H9 (cell line): ENCODE measurements around the gene NPAS3. TPM values are rescaled to one million over a fixed set of nuclear protein-coding genes. Genes with fewer than 3 reads are reported as not detected.

Source experiments
- DNase-seq: peaks from one replicate; pipeline ENCODE4 v3.0.0-alpha.2; 2017
- H2AFZ ChIP-seq: one replicate; pipeline ENCODE4 v1.6.1; 2013; ENCODE audit warnings: mild to moderate bottlenecking, low read length, control low read depth, moderate library complexity
- H2AK5ac ChIP-seq: 2 replicates; pipeline ENCODE4 v1.6.1; 2013; ENCODE audit warnings: low read length, control low read depth, mixed read lengths; ENCODE audit not compliant: insufficient read length
- H2BK120ac ChIP-seq: one replicate; pipeline ENCODE4 v1.6.1; 2013; ENCODE audit warnings: low read depth, mild to moderate bottlenecking, low read length, control low read depth, inconsistent platforms; ENCODE audit not compliant: poor library complexity, severe bottlenecking
- H2BK12ac ChIP-seq: 2 replicates; pipeline ENCODE4 v1.6.1; 2013; ENCODE audit warnings: low read length, control low read depth, mixed read lengths, low read depth; ENCODE audit not compliant: insufficient read length
- H2BK15ac ChIP-seq: 2 replicates; pipeline ENCODE4 v1.6.1; 2013; ENCODE audit warnings: low read depth, low read length, control low read depth
- H2BK20ac ChIP-seq: one replicate; pipeline ENCODE4 v1.6.1; 2013; ENCODE audit warnings: low read depth, mild to moderate bottlenecking, low read length, control low read depth, inconsistent platforms; ENCODE audit not compliant: poor library complexity, severe bottlenecking
- H2BK5ac ChIP-seq: 2 replicates; pipeline ENCODE4 v1.6.1; 2013; ENCODE audit warnings: low read length, control low read depth, mixed read lengths; ENCODE audit not compliant: insufficient read length
- H3K14ac ChIP-seq: 2 replicates; pipeline ENCODE4 v1.6.1; 2013; ENCODE audit warnings: low read length, control low read depth; ENCODE audit not compliant: insufficient read depth
- H3K18ac ChIP-seq: 2 replicates; pipeline ENCODE4 v1.6.1; 2013; ENCODE audit warnings: low read depth, mild to moderate bottlenecking, mixed read lengths, low read length, control low read depth; ENCODE audit not compliant: insufficient read length
- H3K23ac ChIP-seq: 2 replicates; pipeline ENCODE4 v1.6.1; 2013; ENCODE audit warnings: low read length, control low read depth, mixed read lengths, low read depth; ENCODE audit not compliant: insufficient read length
- H3K23me2 ChIP-seq: 2 replicates; pipeline ENCODE4 v1.6.1; 2013; ENCODE audit warnings: low read depth, mild to moderate bottlenecking, mixed read lengths, low read length, control low read depth; ENCODE audit not compliant: insufficient read length, poor library complexity, severe bottlenecking
- H3K27ac ChIP-seq: 2 replicates; pipeline ENCODE4 v1.5.1; 2013; ENCODE audit warnings: low read length, control low read depth, mixed read lengths, low read depth; ENCODE audit not compliant: insufficient read length
- H3K27me3 ChIP-seq: 2 replicates; pipeline ENCODE4 v1.6.1; 2013; ENCODE audit warnings: low read length, control low read depth, inconsistent platforms; ENCODE audit not compliant: insufficient read depth
- H3K4ac ChIP-seq: 2 replicates; pipeline ENCODE4 v1.6.1; 2013; ENCODE audit warnings: low read depth, mild to moderate bottlenecking, control low read depth, inconsistent platforms, low read length, moderate library complexity
- H3K4me1 ChIP-seq: 2 replicates; pipeline ENCODE4 v1.6.1; 2013; ENCODE audit warnings: low read length, control low read depth, inconsistent platforms; ENCODE audit not compliant: insufficient read depth
- H3K4me2 ChIP-seq: 2 replicates; pipeline ENCODE4 v1.6.1; 2013; ENCODE audit warnings: low read length, control low read depth, mixed read lengths; ENCODE audit not compliant: insufficient read length, insufficient read depth
- H3K56ac ChIP-seq: 2 replicates; pipeline ENCODE4 v1.6.1; 2013; ENCODE audit warnings: low read depth, mild to moderate bottlenecking, mixed read lengths, low read length, control low read depth; ENCODE audit not compliant: insufficient read length
- H3K79me1 ChIP-seq: 2 replicates; pipeline ENCODE4 v1.6.1; 2013; ENCODE audit warnings: low read depth, mild to moderate bottlenecking, moderate library complexity, low read length, control low read depth, inconsistent platforms; ENCODE audit not compliant: insufficient read depth, poor library complexity, severe bottlenecking
- H3K79me2 ChIP-seq: 2 replicates; pipeline ENCODE4 v1.6.1; 2013; ENCODE audit warnings: low read length, control low read depth, inconsistent platforms; ENCODE audit not compliant: insufficient read depth
- H3K9ac ChIP-seq: 2 replicates; pipeline ENCODE4 v1.6.1; 2013; ENCODE audit warnings: low read length, control low read depth, mixed read lengths; ENCODE audit not compliant: insufficient read length; ENCODE audit errors: extremely low read depth
- H3K9me3 ChIP-seq: one replicate; pipeline ENCODE4 v1.6.1; 2013; ENCODE audit warnings: low read depth, low read length, inconsistent platforms; ENCODE audit not compliant: control insufficient read depth
- H3T11ph ChIP-seq: one replicate; pipeline ENCODE4 v1.6.1; 2013; ENCODE audit warnings: mild to moderate bottlenecking, low read length, control low read depth, inconsistent platforms
- H4K20me1 ChIP-seq: one replicate; pipeline ENCODE4 v1.6.1; 2013; ENCODE audit not compliant: control insufficient read depth, insufficient read length, insufficient read depth
- H4K5ac ChIP-seq: 2 replicates; pipeline ENCODE4 v1.6.1; 2013; ENCODE audit warnings: low read depth, mild to moderate bottlenecking, mixed read lengths, low read length, control low read depth; ENCODE audit not compliant: insufficient read length
- H4K8ac ChIP-seq: replicated peaks from 2 replicates; pipeline ENCODE4 v1.6.1; 2013; ENCODE audit warnings: low read length, control low read depth, mixed read lengths, low read depth; ENCODE audit not compliant: insufficient read length
- H4K91ac ChIP-seq: 2 replicates; pipeline ENCODE4 v1.6.1; 2013; ENCODE audit warnings: low read depth, mild to moderate bottlenecking, moderate library complexity, mixed read lengths, low read length, control low read depth; ENCODE audit not compliant: insufficient read length
- H3K27ac Mint-ChIP-seq, 3 experiments: 2 replicates in 2 of 3; 3 replicates in 1 of 3; pipeline ENCODE4 v1.8.0; 2020 to 2021; ENCODE audit warnings: mixed read lengths in 3 of 3, mild to moderate bottlenecking in 1 of 3, moderate library complexity in 1 of 3
- H3K27me3 Mint-ChIP-seq: 2 replicates; pipeline ENCODE4 v1.8.0; 2021; ENCODE audit warnings: low read depth, mild to moderate bottlenecking, moderate library complexity, mixed read lengths
- H3K36me3 Mint-ChIP-seq, 3 experiments: 2 replicates in 2 of 3; 3 replicates in 1 of 3; pipeline ENCODE4 v1.8.0; 2020 to 2021; ENCODE audit warnings: low read depth in 3 of 3, mixed read lengths in 3 of 3; ENCODE audit not compliant: insufficient read depth in 1 of 3
- H3K4me1 Mint-ChIP-seq, 2 experiments: 2 replicates each; pipeline ENCODE4 v1.8.0; 2020; ENCODE audit warnings: mixed read lengths in 2 of 2
- H3K4me3 Mint-ChIP-seq, 2 experiments: 2 replicates in 1 of 2; 3 replicates in 1 of 2; pipeline ENCODE4 v1.8.0; 2020 to 2021; ENCODE audit warnings: mild to moderate bottlenecking in 2 of 2, mixed read lengths in 2 of 2, moderate library complexity in 1 of 2
- H3K9me3 Mint-ChIP-seq, 2 experiments: 2 replicates in 1 of 2; 3 replicates in 1 of 2; pipeline ENCODE4 v1.8.0; 2020; ENCODE audit warnings: mild to moderate bottlenecking in 2 of 2, mixed read lengths in 2 of 2, moderate library complexity in 1 of 2
- WGBS: extraction: QIAGEN DNeasy Blood & Tissue Kit; methylation state at CpG from one replicate; pipeline ENCODE4 v1.1.7; 2013; ENCODE audit warnings: missing lambda C conversion rate, low lambda C conversion rate, mixed read lengths; ENCODE audit not compliant: insufficient read length; ENCODE audit errors: extremely low coverage; 5-methylcytosine and 5-hydroxymethylcytosine counted together
- total RNA-seq: library from RNA; stranded (reverse); gene quantifications from 2 replicates; pipeline ENCODE4 v1.2.1, GENCODE V29; 2021
- TF ChIP-seq, protein P1 (sequence below): fragments of 200-600 bp; sonication (generic); conservative IDR thresholded peaks from 3 replicates; pipeline ENCODE4 v1.8.0; 2021; ENCODE audit warnings: antibody characterized with exemption, mild to moderate bottlenecking

NPAS3 gene
- total RNA-seq, 1 experiment from 2014 or later = 0.17 TPM

DNA sequence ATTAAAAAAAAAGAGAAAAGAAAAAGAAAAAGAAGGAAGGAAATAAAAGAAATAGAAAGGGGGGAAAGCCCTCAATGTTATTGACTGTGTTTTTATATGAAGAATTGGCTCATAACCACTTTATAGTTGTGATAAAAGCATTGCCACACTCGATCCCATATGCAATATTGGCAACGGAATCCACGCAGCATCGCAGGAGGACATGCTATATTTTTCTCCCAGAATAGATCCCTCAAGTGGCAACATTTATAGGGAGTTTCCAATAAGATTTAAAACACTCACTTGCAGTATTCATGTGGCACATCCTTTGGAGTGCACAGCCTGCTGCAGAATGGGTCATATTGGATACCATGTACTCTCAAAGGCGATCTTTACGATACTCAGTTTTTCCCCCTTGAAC, 788.9 kb downstream of the NPAS3 start:
- no peak overlapping the region for H3T11ph ChIP-seq
- Mint-ChIP-seq H3K4me3 (no peak overlapping the region), H3K27ac (no peak overlapping the region), H3K27me3 (no peaks in the 10 kb centered on the region), H3K36me3 (no peaks in the 10 kb centered on the region), H3K9me3 (no peaks in the 10 kb centered on the region; a peak in 1 of 5 replicates), H3K4me1 (peaks cover 2 to 4% of the 10 kb centered on the region in 2 experiments; a peak in 2 of 4 replicates)
- no peak overlapping the region for H2BK15ac ChIP-seq
- H3K27me3 ChIP-seq = no peaks in the 10 kb centered on the region; the same call in 1 of the 2 replicates
- TF ChIP-seq, protein P1, sequence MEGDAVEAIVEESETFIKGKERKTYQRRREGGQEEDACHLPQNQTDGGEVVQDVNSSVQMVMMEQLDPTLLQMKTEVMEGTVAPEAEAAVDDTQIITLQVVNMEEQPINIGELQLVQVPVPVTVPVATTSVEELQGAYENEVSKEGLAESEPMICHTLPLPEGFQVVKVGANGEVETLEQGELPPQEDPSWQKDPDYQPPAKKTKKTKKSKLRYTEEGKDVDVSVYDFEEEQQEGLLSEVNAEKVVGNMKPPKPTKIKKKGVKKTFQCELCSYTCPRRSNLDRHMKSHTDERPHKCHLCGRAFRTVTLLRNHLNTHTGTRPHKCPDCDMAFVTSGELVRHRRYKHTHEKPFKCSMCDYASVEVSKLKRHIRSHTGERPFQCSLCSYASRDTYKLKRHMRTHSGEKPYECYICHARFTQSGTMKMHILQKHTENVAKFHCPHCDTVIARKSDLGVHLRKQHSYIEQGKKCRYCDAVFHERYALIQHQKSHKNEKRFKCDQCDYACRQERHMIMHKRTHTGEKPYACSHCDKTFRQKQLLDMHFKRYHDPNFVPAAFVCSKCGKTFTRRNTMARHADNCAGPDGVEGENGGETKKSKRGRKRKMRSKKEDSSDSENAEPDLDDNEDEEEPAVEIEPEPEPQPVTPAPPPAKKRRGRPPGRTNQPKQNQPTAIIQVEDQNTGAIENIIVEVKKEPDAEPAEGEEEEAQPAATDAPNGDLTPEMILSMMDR = no peak
- H3K23me2 ChIP-seq = no peaks in the 10 kb centered on the region
- H2AK5ac ChIP-seq = no peak overlapping the region
- no CpG with 5 or more reads among the region's 6 CpGs for WGBS
- no peak overlapping the region for H3K56ac ChIP-seq
- no peaks in the 10 kb centered on the region for H4K20me1 ChIP-seq
- no peak overlapping the region for H3K9ac ChIP-seq
- H3K9me3 ChIP-seq = no peaks in the 10 kb centered on the region
- no peak overlapping the region for H3K23ac ChIP-seq
- H3K18ac ChIP-seq = no peak overlapping the region
- no peak for DNase-seq
- no peak overlapping the region for H3K14ac ChIP-seq
- no peak overlapping the region for H2BK12ac ChIP-seq
- H2BK120ac ChIP-seq = no peak overlapping the region
- H4K5ac ChIP-seq = no peak overlapping the region
- no peak overlapping the region for H3K27ac ChIP-seq
- H3K4me1 ChIP-seq = no peaks in the 10 kb centered on the region
- H2BK20ac ChIP-seq = no peak overlapping the region
- H4K91ac ChIP-seq = no peak overlapping the region
- no peaks in the 10 kb centered on the region for H3K79me2 ChIP-seq
- no peak overlapping the region for H2AFZ ChIP-seq
- no peak overlapping the region for H2BK5ac ChIP-seq
- no peaks in the 10 kb centered on the region for H3K79me1 ChIP-seq
- H3K4me2 ChIP-seq = no peak overlapping the region
- no peak overlapping the region for H4K8ac ChIP-seq
- H3K4ac ChIP-seq = no peak overlapping the region
